Cardiac muscle cell (in vitro differentiated cells and primary cell): Measurements from ENCODE around the gene SEPTIN2. TPM values are rescaled to one million over a fixed set of nuclear protein-coding genes. Genes with fewer than 3 reads are reported as not detected.
A peak's percentile ranks its signal among the peaks of the same experiment; 100 is the strongest.
"Not testable (repeated sequence)": the region's sequence is repeated elsewhere in the genome, so short reads cannot be mapped to it uniquely, and the experiment has no call there.

Experiments
- DNase-seq, 2 donors: peaks; one replicate each; pipeline versions ENCODE4 v3.0.0 to v3.0.0-alpha.2; 2010 to 2017; ENCODE audit warnings: low read depth in 1 of 2, low spot score in 1 of 2
- H3K27ac ChIP-seq: fragments of 200-600 bp; sonication (generic); 2 replicates; pipeline ENCODE4 v1.5.1; 2016
- H3K27me3 ChIP-seq: fragments of 200-600 bp; sonication (generic); 2 replicates; pipeline ENCODE4 v1.6.0; 2016; ENCODE audit warnings: control low read depth
- H3K36me3 ChIP-seq: fragments of 200-600 bp; sonication (generic); 2 replicates; pipeline ENCODE4 v1.5.1; 2016; ENCODE audit warnings: control low read depth
- H3K4me1 ChIP-seq: fragments of 200-600 bp; sonication (generic); 2 replicates; pipeline ENCODE4 v1.8.1; 2017; ENCODE audit warnings: low read depth, mild to moderate bottlenecking, mixed run types
- H3K4me3 ChIP-seq: fragments of 200-600 bp; sonication (generic); 2 replicates; pipeline ENCODE4 v1.5.1; 2016; ENCODE audit warnings: mild to moderate bottlenecking
- H3K9me3 ChIP-seq: fragments of 200-600 bp; sonication (generic); 2 replicates; pipeline ENCODE4 v1.5.1; 2017; ENCODE audit warnings: low read depth, mild to moderate bottlenecking, control low read depth
- polyA plus RNA-seq: library from polyadenylated mRNA; unstranded; fragments of >200 nt; fragmentation: Nextera tagmentation; extraction: Ambion mirVana; gene quantifications from 2 replicates; pipeline ENCODE4 v1.2.1, GENCODE V29; 2016
- total RNA-seq: library from RNA; depleted of rRNA; stranded (reverse); fragments of >200 nt; gene quantifications from 2 replicates; pipeline ENCODE4 v1.2.3, GENCODE V29; 2016
- TF ChIP-seq, protein P1 (sequence below): IDR thresholded peaks from 2 replicates; pipeline ENCODE4 v1.5.1; 2012; ENCODE audit warnings: low read depth, mild to moderate bottlenecking, low read length

The SEPTIN2 gene
- total and polyA plus RNA-seq, 2 experiments from 2014 or later, result 386 to 627 TPM

DNA sequence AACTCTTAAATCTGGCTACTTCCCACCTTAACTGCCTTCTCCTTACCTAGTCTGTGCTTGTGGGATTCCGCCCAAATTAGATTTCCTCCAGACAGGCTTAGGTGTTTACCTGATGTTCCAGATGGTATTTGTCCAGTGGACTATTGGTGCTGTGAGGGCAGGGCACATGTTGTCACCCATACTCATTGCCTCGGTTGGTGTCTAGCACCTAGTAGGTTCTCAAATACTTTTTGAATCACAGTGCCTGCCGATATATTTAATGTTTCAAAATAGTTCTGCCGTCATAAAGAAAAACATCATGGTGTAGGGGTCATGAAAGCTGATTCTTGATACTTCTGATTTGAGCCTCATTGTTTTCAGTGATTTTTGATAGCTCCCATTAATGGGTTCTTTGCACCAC is 1.1 kb downstream of the SEPTIN2 start:
- Histone ChIP-seq H3K4me1 (peaks cover 47% of the 10 kb centered on the region), H3K9me3 (no peaks in the 10 kb centered on the region), H3K27ac (peak overlapping the region; percentile 95), H3K36me3 (no peaks in the 10 kb centered on the region), H3K27me3 (no peaks in the 10 kb centered on the region), H3K4me3 (peak overlapping the region; percentile 71)
- DNase-seq, result no peak
- TF ChIP-seq, protein P1, sequence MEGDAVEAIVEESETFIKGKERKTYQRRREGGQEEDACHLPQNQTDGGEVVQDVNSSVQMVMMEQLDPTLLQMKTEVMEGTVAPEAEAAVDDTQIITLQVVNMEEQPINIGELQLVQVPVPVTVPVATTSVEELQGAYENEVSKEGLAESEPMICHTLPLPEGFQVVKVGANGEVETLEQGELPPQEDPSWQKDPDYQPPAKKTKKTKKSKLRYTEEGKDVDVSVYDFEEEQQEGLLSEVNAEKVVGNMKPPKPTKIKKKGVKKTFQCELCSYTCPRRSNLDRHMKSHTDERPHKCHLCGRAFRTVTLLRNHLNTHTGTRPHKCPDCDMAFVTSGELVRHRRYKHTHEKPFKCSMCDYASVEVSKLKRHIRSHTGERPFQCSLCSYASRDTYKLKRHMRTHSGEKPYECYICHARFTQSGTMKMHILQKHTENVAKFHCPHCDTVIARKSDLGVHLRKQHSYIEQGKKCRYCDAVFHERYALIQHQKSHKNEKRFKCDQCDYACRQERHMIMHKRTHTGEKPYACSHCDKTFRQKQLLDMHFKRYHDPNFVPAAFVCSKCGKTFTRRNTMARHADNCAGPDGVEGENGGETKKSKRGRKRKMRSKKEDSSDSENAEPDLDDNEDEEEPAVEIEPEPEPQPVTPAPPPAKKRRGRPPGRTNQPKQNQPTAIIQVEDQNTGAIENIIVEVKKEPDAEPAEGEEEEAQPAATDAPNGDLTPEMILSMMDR, result no peak

DNA sequence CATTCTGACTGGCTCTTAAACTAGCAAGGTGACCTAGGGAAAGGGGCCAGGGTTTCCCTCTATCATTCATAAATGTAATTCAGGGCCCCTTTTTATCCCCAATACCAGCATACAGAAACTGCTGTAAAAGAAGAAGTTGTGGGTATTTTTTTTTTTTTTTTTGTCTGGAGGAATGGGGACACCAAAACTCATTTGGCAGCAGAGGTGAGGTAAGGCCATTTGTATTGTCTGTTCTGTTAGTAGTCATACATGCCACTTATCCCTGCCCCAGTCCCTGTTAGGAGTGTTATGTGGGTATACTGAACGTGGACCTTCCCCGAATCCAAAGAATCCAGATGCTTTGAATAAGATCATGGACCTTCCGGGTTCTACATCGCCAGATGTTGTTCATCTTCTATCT is 1.7 kb downstream of the SEPTIN2 start:
- peaks cover 47% of the 10 kb centered on the region for H3K4me1 ChIP-seq
- DNase-seq, result no peak
- peak overlapping the region; percentile 71 for H3K4me3 ChIP-seq
- no peaks in the 10 kb centered on the region for H3K27me3 ChIP-seq
- H3K9me3 ChIP-seq, result no peaks in the 10 kb centered on the region
- TF ChIP-seq, protein P1, result no peak
- H3K27ac ChIP-seq, result peak overlapping the region; percentile 95
- H3K36me3 ChIP-seq, result no peaks in the 10 kb centered on the region

- not testable (repeated sequence) for H3K36me3 ChIP-seq, DNase-seq, H3K9me3 ChIP-seq, H3K27me3 ChIP-seq
- H3K4me1 ChIP-seq, result peaks cover 47% of the 10 kb centered on the region
- peak overlapping the region; percentile 95 for H3K27ac ChIP-seq
- H3K4me3 ChIP-seq, result peak overlapping the region; percentile 71
Measured at GRCh38 chr2:241318830-241319229, 3.1 kb downstream of the SEPTIN2 start.

GRCh38 chr2:241320394-241320793 is 4.7 kb downstream of the SEPTIN2 start:
- DNase-seq, result no peak
- TF ChIP-seq, protein P1, result no peak

GRCh38 chr2:241321033-241321432 is 5.3 kb downstream of the SEPTIN2 start:
- no peaks in the 10 kb centered on the region for H3K27me3 ChIP-seq
- no peak overlapping the region for H3K4me3 ChIP-seq
- TF ChIP-seq, protein P1, result no peak
- peak overlapping the region; percentile 16 for H3K27ac ChIP-seq
- DNase-seq, result no peak
- peaks cover 17% of the 10 kb centered on the region for H3K36me3 ChIP-seq
- H3K9me3 ChIP-seq, result no peaks in the 10 kb centered on the region
- peaks cover 47% of the 10 kb centered on the region for H3K4me1 ChIP-seq

More at GRCh38 chr2:241320394-241320793, 4.7 kb downstream of the SEPTIN2 start:
- peaks cover 12% of the 10 kb centered on the region for H3K36me3 ChIP-seq
- no peaks in the 10 kb centered on the region for H3K27me3 ChIP-seq
- H3K27ac ChIP-seq, result peak overlapping the region; percentile 16
- no peak overlapping the region for H3K4me3 ChIP-seq
- peaks cover 47% of the 10 kb centered on the region for H3K4me1 ChIP-seq
- no peaks in the 10 kb centered on the region for H3K9me3 ChIP-seq

- no peak overlapping the region for H3K27ac ChIP-seq
- H3K27me3 ChIP-seq, result no peaks in the 10 kb centered on the region
- H3K9me3 ChIP-seq, result no peaks in the 10 kb centered on the region
- TF ChIP-seq, protein P1, result no peak
- no peak overlapping the region for H3K4me3 ChIP-seq
- peaks cover 47% of the 10 kb centered on the region for H3K4me1 ChIP-seq
- peaks cover 21% of the 10 kb centered on the region for H3K36me3 ChIP-seq
- no peak for DNase-seq
Measured at GRCh38 chr2:241321886-241322285, 6.2 kb downstream of the SEPTIN2 start.
